NCI-H1436 treated with DMSO at 0.1 percent for 48 hours (cell line): ENCODE data around the gene EIF4A3.
A peak's percentile ranks its signal among the peaks of the same experiment; 100 is the strongest.
"Not testable (repeated sequence)": the region's sequence is repeated elsewhere in the genome, so short reads cannot be mapped to it uniquely, and the experiment has no call there.

ENCODE experiments used
- DNase-seq: peaks from one replicate; lab custom pipeline; 2025; lab: John Stamatoyannopoulos, UW

EIF4A3 gene

GRCh38 chr17:80101011-80101945, 45.6 kb downstream of the EIF4A3 start, which contains the start of gene GAA:
TSS of gene GAA (plus strand) at chr17:80101581. CDS start at chr17:80104587, 3,006 bp downstream.
- peak; percentile 57 for DNase-seq

GRCh38 chr17:80100035-80100323, 46.9 kb downstream of the EIF4A3 start:
- no peak for DNase-seq

- no peak for DNase-seq
Measured at GRCh38 chr17:80099291-80100034, 47.5 kb downstream of the EIF4A3 start.

DNA sequence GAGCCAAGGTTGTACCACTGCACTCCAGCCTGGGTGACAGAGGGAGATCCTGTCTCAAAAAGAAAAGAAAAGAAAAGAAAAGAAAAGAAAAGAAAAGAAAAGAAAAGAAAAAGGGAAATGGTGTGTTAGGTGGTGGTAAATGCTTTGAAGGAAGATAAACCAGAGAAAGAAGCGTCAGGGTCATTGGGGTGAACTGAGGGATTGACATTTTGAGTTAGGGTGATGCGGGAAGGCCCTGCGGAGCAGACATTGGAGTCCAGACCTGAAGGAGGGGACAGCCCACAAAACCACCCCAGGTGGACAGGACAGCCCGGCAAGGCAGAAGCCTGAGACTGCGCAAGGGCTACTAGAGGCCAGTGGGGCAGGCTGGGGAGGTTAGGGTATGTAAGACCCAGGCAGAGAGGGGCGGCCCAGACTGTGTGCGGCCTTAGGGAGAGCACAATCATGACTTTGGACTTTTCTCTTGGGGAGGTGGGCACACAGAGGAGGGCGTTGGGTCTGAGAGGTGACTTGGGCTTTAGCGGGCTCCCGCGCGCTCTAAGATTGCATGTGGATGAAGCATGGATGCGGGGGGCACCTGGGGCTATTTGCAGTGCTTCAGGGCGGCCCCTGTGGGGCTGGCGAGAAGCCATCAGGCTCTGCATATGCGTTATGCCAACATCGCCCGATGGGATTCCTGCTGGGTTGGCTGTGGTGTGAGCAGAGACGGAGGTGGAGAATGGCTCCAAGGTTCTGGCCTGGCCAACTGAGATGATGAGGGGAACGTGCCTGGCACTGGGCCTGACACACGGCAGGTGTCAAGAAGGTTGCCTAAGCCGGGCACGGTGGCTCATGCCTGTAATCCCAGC, 48.9 kb downstream of the EIF4A3 start:
- no peak for DNase-seq

DNA sequence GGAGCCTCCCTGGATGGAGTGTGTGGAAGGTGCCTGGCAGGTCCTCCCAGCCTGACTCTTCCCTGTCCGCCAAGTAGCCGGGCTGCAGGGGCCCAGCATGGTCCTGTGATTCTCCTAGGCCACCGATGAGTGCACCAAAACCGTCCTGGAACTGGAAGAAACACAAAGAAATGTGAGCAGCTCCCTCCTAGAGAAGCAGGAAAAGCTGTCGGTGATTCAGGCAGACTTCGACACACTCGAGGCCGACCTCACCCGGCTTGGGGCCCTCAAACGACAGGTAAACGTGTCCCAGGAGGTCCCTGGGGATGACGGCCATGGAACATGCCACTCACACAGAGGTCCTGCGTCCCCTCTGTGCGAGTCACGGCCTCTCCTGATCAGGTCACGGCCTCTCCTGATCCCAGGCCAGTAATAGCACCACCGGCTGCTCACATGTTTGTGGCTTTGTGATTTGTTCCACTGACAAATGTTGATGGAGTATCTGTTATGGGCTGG, 49.8 kb downstream of the EIF4A3 start:
- DNase-seq, result no peak

- no peak for DNase-seq
Measured at GRCh38 chr17:80096561-80097021, 50.3 kb downstream of the EIF4A3 start.

GRCh38 chr17:80095844-80096475, 51.0 kb downstream of the EIF4A3 start:
- no peak for DNase-seq

DNA sequence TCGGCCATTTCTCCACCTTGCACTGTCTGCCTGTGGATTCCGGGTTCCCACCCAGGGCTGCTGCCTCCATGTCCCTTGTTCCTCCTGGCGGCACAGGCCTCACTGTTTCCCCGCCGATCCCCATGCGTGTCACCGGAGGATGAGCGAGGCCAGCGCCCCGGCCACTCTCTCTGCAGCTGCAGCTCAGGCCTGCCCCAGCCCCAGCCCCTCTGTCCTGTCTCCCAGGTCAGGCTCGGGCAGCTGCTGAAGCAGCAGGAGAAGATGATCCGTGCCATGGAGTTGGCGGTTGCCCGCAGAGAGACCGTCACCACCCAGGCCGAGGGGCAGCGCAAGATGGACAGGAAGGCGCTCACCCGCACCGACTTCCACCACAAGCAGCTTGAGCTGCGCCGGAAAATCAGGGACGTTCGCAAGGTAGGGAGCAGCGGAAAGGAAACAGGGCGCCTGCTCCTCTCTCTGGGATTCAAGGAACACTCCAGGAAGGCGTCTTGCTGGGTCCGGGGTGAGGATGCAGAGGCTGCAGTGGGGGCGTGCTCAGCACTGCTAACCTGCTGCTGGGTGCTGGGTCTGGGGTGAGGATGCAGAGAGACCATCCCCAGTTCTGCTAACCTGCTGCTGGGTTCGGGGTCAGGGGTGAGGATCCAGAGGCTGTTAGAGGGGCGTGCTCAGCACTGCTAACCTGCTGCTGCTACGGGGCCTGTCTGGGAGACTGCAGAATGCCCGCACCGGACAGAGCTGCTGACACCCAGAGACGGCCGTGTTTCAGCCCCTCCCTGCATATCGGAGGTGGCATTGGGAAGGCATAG, 51.7 kb downstream of the EIF4A3 start:
- DNase-seq, result no peak

- no peak for DNase-seq
Measured at GRCh38 chr17:80092959-80093358, 54.0 kb downstream of the EIF4A3 start.

DNA sequence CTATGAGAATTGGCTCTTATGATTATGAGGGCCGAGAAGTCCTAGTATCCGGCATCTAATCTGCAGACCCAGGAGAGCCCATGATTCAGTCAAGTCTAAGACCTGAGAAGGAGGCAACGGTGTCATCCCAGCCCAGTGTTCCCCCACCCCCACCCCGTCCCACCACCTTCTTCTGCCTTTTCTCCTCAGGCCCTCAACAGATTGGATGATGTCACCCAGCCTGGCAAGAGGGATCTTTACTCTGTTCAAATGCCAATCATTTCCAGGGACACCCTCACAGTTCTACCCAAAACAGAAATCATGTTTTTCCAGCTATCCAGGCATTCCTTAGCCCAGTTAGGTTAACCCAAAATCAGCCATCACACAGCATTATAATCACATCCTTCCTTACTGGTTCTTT, 55.6 kb downstream of the EIF4A3 start:
- DNase-seq, result no peak

DNA sequence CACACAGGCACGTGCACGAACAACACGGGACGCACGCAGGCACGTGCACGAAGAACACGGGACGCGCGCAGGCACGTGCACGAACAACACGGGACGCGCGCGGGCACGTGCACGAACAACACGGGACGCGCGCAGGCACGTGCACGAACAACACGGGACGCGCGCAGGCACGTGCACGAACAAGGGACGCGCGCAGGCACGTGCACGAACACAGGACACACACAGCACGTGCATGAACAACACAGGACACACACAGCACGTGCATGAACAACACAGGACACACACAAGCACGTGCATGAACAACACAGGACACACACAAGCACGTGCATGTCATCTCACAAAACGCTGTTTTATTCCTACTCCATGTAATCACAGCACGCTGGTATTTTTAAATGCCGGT, 56.8 kb downstream of the EIF4A3 start:
- DNase-seq, result not testable (repeated sequence)

- no peak for DNase-seq
Measured at GRCh38 chr17:80089762-80090161, 57.2 kb downstream of the EIF4A3 start.

- no peak for DNase-seq
Measured at GRCh38 chr17:80087346-80088265, 59.3 kb downstream of the EIF4A3 start.

GRCh38 chr17:80086616-80087015, 60.3 kb downstream of the EIF4A3 start:
- no peak for DNase-seq

DNA sequence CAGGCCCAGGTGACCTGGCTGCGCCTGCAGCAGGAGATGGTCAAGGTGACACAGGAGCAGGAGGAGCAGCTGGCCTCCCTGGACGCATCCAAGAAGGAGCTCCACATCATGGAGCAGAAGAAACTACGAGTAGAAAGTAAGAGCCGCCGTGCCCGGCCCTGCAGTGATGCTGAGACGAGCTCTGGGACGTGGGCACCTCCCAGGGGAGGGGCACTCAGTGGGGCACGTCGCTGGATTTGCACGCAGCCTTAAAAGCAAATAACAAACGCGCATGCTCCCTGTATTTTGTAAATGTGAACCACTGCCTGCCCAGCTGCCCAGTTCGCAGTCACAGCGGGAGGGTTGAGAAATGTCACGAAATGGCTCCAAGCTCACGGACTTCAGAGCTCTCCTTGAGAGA, 60.8 kb downstream of the EIF4A3 start:
- DNase-seq, result no peak

DNA sequence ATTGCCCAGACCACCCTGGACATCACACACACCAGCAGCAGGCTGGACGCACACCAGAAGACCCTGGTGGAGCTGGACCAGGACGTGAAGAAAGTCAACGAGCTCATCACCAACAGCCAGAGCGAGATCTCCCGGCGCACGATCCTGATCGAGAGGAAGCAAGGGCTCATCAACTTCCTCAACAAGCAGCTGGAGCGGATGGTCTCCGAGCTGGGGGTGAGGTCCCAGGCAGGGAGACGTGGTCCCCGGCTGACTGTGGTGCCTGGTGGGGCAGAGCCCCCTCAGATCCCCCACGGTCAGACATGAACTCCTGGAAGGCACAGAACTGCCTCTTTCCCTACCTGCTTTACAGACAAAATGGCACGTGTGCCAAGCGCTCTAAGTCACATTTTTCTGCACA, 62.2 kb downstream of the EIF4A3 start:
- no peak for DNase-seq
